Subcutaneous adipose tissue (tissue), 4 donors: Measurements from ENCODE around the gene TSPAN13. TPM values are rescaled to one million over a fixed set of nuclear protein-coding genes. Genes with fewer than 3 reads are reported as not detected.

Experiments
- CTCF ChIP-seq: fragments of 450-650 bp; IDR thresholded peaks from one replicate; pipeline ENCODE4 v1.5.1; 2016; ENCODE audit warnings: low read depth, mild to moderate bottlenecking, control low read depth, antibody characterized with exemption, moderate library complexity
- total RNA-seq, 4 donors: library from RNA; depleted of rRNA; stranded (reverse); fragments of >200 nt; gene quantifications; one replicate each; pipeline ENCODE4 v1.1.0, GENCODE V29; 2016

The TSPAN13 gene
- total RNA-seq, 4 donors from 2014 or later, result 9.9 to 68.9 (median 39.5) TPM

GRCh38 chr7:16774986-16775385 is 21.4 kb downstream of the TSPAN13 start:
- TF ChIP-seq CTCF, result no peak

DNA sequence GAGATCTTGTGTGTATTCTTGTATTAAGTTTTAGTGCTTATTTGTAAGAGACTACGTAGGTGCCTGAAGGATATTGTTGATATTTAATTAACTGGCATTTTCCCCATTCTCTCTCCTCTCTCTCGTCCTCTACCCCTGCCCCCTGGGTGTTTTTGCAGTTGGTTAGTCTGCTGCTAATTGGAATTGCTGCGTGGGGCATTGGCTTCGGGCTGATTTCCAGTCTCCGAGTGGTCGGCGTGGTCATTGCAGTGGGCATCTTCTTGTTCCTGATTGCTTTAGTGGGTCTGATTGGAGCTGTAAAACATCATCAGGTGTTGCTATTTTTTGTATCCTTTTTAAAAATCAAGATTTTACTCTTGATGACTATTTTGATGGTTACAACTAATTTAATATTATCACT is 22.5 kb downstream of the TSPAN13 start:
- no peak for TF ChIP-seq CTCF

DNA sequence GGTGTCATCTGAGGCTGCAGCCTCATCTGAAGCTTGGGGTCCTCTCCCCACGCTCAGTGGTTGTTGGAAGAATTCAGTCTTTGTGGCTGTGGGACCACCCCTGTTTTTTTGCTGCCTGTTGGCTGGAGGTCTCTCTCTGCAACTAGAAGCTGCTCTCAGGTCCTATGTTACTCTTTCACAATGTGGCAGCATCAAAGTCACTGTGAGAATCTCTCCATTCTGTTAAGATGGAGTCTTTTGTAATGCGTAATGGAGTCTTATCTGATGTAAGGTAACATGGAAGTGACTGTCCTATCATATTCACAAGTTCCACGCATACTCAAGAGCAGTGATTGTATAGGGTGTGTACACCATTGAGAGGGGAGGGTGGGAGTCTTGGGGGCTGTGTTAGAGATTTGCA is 24.9 kb downstream of the TSPAN13 start:
- TF ChIP-seq CTCF, result no peak

DNA sequence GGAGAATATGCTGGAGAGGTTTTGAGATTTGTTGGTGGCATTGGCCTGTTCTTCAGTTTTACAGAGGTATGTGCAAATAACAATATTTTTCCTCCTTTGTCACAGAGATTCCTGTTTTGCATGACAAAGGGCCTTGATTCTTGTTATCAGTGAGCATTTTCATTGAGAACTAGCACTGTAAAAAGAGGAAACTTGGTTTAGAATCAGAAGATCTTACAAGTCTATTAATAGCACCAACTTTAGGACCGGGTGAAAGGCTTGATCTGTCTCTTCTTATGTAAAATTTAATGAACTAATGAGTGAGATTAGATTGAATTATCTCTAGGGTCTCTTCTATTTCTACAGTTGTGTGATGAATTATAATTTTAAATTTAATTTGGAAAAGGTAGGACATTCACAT is 25.5 kb downstream of the TSPAN13 start:
- TF ChIP-seq CTCF, result no peak

GRCh38 chr7:16780596-16780995 is 27.0 kb downstream of the TSPAN13 start:
- TF ChIP-seq CTCF, result no peak

DNA sequence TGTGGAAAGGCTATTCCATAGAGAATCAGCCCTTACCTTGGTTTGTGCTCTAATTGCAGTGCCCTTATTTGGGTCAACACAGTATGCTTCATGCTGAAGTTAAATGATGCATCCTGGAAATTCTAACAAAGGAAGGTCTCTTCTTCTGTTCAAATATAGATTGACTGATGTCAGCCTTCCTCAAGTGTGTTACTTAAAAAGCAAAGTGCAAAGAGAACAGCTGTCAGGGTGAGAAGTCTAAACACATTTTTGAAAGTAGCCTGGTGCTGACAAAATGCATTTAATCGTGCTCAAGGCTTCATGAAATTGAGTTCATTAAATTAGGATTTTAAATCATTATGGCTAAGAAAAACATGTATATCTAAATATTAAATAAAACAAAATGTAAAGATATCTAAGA is 31.8 kb downstream of the TSPAN13 start:
- no peak for TF ChIP-seq CTCF

- TF ChIP-seq CTCF, result no peak
These were observed 32.3 kb downstream of the TSPAN13 start for GRCh38 chr7:16785846-16786245.
